ENCODE data around the gene SOX15.
"Not testable (repeated sequence)": the region's sequence is repeated elsewhere in the genome, so short reads cannot be mapped to it uniquely, and the experiment has no call there.

SOX15 gene

DNA sequence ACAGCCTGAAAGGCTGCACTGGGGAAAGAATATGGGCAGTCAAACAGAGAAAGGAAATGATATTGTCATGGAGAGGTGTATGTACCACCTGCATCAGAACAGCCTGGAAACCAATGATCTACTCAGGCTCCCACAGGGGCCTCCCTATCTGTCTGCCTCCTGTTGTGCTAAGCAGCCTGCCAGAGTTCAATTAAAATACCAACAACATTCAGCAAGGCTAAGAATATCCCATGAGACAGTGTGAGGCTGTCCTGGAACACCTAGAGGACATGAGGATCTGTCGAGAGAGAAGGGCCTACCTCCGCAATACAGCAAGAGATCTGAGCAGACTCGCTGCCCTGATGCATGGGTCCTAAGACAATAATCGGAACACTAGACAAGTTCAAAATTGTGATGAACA, 16.4 kb upstream of the SOX15 start:
- DNase-seq: no peak

DNA sequence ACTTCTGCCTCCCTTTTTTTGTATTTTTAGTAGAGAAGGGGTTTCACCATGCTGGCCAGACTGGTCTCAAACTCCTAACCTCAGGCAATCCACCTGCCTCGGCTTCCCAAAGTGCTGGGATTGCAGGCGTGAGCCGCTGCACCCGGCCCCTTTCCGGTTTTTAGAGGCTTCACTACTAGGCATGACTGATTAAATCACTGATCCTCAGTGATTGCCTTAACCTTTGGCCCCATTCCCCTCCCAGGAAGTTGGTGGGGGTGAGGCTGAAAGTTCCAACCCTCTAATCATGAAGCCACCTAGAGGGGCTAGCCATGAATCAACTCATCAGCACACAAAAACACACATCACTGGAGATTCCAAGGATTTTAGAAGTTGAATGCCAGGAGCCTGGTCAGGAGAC, 7.7 kb upstream of the SOX15 start:
- not testable (repeated sequence) for DNase-seq

DNA sequence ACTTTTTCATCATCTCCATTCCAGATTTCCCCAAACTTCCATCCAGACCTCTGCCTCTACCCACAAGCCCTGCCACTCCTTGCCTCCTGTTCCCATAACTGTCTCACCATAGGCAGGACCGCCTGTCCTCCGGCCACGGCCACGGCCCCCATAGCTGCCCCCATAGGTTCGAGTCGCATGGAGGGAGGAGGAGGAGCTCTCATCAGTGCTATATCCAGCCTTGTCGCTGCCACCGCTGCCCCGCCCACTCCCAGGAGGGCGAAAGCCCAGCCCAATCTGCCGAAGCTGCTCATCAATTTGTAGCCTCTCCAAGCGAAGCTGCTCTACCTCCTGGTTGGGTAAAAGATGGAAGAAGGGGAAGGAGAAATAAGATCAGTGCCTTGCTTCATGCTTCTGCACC, 3.4 kb upstream of the SOX15 start:
- DNase-seq: no peak

DNA sequence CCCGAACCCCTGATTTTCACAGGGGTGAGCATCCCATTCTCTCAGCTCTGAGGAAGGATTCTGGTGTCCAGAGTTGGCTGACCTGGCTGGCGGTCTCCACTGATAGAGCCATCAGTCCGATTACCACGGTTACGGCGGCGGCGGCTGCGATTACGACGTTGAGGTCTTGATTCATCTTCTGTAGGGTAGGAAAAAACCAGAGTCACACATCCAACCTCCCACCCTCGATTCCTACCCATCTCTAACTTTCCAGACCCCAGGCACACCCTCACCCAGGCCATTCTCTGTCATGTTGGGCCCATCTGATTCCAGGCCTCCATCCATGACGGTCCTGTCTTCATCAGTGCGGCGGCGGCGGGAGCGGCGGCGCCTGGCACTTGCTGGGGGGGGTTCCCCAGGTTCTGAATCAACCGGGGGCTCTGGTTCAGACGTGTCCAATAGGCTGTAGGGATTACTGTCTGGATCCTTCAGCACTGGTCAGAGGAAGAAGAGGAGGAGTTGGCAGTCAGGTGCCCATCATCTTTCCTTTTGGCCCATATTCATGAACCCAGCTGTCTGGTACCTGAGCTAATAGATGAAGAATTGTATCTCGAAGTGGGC, 2.6 kb upstream of the SOX15 start:
- no peak for DNase-seq

DNA sequence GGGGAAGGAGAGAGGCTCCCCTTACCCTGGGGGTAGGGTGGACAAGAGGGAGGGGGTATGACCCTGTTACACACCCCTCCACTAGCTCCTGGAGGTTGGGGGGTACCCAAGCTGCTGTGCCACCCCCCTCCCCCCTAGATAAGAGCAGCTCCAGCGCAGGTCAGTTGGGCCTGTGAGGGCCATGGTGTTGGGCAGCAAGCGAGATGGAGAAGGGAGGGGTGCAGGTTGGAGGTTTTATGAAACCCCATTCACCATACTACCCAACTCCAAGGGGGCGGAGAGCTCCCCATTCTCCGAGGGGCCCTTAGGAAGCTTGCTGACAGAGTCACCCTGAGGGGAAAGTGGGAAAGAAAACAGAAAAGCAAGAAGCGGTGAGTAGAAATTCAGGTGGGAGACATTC, 1.7 kb upstream of the SOX15 start:
- DNase-seq: no peak

DNA sequence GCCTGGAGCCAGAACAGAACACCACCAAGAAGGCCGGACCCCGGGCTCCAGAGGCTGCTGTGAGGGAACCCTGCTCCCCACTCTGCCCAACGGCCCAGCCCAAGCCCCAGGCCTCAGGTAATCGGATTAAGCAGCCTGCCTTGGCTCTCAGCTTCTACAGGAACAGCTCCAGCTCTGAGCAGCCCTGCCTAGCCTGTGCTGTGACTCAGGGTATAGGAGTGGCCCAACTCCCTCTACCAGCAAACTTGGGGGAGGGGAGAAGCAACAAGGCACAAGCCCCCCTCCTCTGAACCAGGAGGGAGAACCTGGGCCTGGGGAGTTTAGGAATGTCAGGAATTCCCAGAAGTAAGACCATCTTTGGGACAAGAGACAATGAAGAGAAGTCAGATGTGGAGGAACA, 849 bp upstream of the SOX15 start:
- no peak for DNase-seq

DNA sequence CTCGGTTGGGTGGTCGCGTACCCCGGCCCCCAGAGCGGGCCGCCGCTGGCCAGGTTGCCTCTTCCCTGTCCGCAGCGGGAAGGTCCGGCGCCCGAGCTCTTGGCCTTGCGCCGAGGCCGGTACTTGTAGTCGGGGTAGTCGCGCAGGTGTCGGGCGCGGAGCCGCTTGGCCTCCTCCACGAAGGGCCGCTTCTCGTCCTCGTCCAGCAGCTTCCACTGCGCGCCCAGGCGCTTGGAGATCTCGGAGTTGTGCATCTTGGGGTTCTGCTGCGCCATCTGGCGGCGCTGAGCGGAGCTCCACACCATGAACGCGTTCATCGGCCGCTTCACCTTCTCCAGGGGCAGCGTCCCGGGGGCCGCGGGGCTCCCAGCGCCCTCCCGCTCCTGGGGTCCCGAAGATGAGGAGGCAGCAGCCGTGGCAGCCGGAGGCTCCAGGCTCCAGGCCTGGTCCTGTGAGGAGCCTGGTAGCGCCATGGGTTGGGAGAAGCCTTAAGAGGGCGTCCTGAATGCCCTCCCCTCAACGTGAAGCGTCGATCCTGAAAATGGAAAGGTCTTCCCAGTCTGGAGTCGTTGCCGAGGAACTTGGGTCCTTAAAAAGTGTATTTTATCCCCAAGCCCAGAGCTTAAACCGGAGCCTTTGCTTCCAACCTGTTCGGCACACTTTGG, 558 bp downstream of the SOX15 start:
- no peak for DNase-seq

DNA sequence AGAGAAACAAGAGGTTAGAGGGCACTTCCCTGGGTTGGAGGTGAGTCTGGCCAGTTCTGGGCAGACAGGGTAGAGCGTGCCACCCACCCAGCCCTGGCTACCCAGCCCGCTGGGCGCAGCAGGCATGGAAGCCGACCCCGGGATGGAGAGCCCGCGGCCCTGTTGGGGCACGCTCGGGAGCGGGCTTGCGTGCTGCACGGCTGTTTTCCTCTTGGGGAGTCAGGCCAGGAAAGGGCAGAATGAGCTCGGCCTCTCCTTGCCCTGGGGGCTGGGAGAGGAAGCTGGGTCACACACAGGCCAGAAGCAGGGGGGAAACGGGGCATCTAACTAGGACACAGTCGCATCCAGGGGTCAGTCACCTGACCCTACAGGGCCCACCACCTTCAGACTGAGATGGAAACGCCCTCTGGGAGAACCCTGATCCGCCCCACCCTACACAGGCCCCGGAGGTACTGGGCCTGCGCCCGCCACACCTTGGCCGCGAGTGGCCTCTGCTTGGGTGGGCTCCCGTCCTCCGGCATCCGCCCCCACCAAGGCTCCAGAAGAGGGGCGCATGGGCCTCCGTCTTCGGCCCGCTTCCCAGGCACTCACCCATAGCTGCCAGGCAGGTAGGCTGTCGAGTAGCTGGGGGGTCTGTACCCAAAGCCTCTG, 1.2 kb downstream of the SOX15 start:
- DNase-seq: no peak

DNA sequence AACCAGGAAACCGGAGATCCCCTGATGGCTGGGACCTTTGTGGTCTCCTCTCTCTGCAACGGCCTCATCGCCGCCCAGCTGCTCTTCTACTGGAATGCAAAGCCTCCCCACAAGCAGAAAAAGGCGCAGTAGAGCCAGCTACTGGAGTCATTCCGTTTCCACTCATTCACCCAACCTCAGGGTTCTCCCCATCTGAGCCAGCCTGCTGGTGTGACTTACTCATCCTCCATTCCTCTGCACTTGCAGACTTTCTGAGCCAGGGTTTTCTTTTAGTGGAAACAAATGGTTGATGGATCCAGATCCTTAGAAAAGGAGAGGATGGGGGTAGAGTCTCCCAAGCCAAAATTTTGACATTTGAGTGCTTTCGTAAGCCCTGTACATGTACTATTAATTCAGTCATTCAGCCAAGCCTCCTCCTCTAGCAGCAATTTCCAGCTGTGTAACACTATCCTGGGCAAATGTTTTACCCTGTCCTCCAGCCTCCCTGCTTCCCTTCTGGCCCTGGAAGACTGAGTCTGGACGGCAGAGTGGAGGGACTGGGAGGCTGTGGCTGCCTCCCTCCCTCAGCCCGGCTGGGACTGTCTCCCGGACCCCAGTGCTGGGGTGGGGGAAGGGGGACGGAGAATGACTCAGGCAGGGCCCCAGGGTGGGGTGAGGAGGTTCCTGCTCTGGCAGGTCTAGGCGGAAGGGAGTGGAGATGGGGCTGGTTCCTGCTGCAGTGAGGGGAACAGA, 2.3 kb downstream of the SOX15 start:
- DNase-seq: no peak

DNA sequence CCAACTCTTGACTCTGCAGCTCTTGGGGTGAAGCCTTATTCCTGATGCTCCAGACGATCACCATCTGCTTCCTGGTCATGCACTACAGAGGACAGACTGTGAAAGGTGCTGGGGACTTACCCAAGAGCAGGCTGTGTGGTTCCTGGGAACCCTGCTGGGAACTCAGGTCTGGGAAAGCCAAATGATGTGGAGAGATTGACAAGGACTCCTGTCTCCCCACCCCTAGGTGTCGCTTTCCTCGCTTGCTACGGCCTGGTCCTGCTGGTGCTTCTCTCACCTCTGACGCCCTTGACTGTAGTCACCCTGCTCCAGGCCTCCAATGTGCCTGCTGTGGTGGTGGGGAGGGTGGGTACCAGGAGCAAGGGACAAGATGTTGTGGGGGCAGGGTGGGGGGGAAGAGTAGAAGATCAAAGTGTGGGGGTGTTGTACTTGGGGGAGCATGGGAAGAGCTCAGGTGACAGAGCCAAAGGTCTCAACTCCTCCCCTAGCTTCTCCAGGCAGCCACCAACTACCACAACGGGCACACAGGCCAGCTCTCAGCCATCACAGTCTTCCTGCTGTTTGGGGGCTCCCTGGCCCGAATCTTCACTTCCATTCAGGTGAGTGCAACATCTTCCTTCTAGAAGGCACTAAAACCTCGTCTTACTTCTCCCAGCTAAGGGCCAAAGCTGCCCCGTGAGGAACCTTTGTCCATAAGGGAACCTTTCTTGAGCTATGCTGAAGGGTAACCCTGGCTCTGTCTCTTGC, 3.0 kb downstream of the SOX15 start:
- DNase-seq: peak; percentile 51

DNA sequence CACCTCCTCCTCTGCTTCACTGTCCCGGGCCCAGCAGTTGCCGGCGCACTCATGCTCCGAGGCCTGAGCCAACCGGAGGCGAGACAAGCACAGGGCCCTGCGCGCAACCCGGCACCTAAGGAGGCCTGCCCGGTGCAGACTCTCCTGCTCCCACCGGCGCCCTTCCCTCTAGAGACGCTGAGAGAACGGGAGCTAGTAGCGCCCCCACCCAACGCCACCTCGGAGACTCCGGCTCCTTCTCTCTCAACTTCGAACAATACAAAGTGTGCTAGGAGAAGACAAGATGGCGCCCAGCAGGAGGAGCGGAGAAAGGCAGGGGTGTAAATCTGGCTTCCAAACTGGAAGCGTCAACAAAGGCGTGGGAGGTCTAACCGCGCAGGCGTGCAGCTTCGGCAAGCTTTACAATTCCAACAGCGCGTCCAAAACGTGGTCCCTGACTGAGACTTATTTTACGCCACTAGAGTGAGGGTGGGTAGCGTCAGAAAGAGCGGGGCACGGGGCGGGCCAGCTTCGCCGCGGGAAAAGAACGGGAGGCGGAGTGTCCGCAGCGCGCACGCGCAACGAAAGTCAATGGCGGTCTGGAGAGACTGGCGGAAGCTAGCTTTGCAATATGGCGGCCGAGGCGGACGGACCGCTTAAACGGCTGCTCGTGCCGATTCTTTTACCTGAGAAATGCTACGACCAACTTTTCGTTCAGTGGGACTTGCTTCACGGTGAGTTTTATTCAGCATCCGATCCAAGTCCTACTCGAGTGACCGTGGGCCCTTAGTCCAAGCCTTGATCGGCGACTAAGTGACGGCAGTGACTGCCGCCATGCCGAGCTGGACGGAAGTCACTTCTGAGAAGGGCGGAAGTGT, 6.4 kb downstream of the SOX15 start, which contains the start of gene MPDU1:
Gene MPDU1 (plus strand): TSS at position 600 of the 857 bp plus-strand sequence. CDS start 11 bp downstream, at position 611.
- peak; percentile 93 for DNase-seq

DNA sequence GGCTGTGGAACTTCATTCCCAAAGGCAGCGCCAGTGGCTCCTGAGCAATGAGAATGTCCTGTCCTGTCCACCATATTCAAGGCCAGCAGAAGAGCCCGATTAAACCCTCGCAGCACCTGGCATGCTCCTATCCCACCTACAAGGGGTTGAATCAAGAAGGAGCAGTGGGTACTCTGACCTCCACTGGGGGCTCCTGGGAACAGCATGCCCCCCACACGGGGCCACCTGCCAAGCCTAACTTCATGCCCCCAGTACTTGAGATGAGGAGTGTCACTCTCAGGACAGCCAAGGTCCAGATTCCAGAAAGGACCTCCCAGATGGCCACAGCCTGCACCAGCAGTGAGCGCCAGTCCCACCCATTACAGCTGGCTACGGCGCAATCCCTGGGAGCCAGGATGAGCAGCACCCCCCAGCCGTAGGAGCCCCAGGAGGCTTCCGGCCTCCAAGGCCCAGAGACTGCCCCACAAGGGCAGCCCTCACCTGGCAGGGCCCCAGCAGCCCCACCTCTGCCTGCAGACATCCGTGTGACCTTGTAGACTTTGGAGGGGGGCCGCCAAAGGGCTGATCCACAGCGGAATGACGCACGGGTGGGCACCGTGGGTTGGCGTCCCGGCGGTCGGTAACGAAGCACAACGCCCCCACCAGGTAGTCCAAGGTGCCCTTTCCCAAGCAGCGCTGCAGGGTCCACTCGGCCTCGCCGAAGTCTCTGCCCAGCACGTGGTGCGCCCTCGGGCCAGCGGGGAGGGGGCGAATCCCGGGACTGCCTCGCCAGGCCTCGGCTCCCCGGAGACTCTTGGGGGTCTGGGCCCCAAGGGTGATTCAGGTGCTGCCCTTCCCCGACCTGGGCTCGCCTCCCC, 7.3 kb downstream of the SOX15 start:
- DNase-seq: no peak

DNA sequence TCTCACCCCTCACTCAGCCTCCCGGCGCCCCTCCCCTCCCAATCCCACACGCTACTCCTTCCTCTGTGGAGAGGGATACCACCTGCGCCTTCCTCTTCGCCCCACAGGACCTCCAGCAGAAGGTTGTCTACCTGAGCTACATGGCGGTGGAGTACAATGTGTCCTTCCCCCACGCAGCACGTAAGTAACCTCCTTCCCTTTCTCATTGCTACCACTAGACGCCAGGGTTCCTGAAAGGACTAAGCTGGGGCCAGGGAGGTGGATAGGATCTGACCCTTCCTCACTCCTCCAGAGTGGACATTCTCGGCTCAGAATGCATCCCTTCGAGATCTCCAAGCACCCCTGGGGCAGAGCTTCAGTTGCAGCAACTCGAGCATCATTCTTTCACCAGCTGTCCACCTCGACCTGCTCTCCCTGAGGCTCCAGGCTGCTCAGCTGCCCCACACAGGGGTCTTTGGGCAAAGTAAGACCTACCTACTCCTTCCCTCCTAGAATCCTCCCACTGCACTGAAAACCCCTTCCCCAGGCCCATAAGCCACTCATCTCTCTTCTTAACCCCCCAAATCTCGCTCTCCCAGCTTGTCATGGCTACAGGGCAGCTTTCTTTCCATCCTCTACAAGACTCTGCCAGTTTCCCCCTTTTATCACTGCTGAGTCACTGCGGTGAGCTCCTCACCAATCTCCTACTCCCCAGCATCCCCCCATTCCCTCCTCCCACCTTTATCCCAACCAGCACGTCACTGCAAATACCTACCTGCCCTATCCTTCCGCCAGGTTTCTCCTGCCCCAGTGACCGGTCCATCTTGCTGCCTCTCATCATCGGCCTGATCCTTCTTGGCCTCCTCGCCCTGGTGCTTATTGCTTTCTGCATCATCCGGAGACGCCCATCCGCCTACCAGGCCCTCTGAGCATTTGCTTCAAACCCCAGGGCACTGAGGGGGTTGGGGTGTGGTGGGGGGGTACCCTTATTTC, 9.0 kb downstream of the SOX15 start:
- DNase-seq: no peak

DNA sequence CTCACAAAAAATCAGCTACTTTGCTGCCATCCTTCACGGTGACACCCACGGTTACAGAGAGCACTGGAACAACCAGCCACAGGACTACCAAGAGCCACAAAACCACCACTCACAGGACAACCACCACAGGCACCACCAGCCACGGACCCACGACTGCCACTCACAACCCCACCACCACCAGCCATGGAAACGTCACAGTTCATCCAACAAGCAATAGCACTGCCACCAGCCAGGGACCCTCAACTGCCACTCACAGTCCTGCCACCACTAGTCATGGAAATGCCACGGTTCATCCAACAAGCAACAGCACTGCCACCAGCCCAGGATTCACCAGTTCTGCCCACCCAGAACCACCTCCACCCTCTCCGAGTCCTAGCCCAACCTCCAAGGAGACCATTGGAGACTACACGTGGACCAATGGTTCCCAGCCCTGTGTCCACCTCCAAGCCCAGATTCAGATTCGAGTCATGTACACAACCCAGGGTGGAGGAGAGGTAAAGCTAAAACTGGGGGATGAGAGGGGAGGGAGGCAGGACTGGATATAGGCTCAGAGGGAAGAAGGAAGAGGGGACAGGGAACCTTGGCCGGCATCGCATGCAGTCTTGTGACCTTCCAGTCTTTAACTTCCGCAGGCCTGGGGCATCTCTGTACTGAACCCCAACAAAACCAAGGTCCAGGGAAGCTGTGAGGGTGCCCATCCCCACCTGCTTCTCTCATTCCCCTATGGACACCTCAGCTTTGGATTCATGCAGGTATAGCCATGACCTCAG, 9.9 kb downstream of the SOX15 start:
- no peak for DNase-seq

DNA sequence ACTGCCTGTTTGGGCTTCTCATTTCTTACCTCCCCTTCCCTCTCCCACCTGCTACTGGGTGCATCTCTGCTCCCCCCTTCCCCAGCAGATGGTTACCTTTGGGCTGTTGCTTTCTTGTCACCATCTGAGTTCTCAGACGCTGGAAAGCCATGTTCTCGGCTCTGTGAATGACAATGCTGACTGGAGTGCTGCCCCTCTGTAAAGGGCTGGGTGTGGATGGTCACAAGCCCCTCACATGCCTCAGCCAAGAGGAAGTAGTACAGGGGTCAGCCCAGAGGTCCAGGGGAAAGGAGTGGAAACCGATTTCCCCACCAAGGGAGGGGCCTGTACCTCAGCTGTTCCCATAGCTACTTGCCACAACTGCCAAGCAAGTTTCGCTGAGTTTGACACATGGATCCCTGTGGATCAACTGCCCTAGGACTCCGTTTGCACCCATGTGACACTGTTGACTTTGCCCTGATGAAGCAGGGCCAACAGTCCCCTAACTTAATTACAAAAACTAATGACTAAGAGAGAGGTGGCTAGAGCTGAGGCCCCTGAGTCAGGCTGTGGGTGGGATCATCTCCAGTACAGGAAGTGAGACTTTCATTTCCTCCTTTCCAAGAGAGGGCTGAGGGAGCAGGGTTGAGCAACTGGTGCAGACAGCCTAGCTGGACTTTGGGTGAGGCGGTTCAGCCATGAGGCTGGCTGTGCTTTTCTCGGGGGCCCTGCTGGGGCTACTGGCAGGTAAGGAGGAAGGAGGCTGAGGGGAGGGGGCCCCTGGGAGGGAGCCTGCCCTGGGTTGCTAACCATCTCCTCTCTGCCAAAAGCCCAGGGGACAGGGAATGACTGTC, 10.7 kb downstream of the SOX15 start, which contains the start of gene CD68:
Gene CD68 (plus strand): TSS at position 638 of the 833 bp plus-strand sequence. CDS start 40 bp downstream, at position 678.
- no peak for DNase-seq

DNA sequence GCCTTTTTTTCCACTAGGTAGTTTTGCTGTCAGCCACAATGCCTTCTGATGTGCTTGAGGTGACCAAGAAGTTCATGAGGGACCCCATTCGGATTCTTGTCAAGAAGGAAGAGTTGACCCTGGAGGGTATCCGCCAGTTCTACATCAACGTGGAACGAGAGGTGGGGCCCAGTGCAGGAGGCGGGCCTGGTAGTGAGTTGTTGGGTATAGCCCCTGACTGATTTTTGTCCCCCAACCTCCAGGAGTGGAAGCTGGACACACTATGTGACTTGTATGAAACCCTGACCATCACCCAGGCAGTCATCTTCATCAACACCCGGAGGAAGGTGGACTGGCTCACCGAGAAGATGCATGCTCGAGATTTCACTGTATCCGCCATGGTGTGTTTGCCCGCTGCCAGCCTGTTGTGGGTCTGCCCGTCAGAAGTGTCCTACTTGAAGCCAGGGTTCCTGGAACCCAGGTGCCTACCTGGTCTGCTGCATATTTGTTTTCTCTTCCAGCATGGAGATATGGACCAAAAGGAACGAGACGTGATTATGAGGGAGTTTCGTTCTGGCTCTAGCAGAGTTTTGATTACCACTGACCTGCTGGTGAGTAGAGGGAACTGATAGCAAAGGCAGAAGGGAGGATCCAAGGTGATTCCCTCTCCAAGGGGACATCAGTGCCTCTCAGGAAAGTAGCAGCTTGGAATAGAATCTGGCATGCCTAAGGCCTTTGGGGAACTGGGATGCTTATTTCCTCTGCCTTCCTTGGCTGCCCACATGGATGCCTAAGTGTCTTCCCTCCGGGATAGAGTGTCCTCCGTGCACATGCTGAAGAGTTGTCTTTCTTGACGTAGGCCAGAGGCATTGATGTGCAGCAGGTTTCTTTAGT, 12.3 kb downstream of the SOX15 start:
- no peak for DNase-seq

DNA sequence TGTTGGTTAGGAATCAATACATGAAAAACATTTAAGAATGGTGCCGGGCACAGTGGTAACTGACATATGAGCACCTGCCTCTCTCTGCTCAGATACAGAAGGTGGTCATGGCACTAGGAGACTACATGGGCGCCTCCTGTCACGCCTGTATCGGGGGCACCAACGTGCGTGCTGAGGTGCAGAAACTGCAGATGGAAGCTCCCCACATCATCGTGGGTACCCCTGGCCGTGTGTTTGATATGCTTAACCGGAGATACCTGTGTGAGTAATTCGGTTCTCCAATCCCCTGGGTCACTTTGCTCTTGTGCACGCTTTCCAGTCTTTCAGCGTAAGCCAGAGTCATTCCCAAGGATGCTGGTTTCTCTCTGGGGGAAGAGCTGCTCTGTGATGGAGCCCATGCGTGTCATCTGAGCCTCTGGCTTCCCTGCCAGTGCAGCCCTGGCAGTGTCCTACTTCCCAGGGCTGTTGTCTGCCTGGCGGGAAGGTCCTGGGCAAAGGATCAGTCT, 13.4 kb downstream of the SOX15 start:
- no peak for DNase-seq
